HG03342 (cell line): ENCODE measurements around the gene LCOR.

Source experiments
- ATAC-seq: cut with Tn5 transposase; IDR thresholded peaks from one replicate; pipeline ENCODE4 v1.9.1; 2021; ENCODE audit warnings: mild to moderate bottlenecking, moderate library complexity; ENCODE audit not compliant: unreplicated experiment

LCOR gene

DNA sequence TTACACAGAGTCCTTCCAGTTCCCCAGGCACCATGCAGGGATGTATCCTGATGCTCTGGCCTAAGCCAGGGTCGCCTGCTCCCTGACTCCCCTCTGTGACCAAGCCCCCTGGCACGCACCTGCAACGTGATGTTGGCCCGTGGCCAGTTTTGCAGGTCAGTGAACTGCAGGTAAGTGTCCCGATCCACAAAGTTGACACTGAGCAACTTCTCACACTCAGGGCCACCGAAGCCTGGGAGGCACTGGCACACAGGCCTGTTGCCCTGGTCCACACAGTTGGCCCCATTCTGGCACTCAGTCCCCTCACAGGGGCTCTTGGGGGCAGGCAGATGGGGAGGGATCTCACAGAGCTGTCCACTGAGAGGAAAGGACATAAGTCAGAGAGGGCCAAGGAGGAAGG lies 174.3 kb downstream of the LCOR start:
- no peak for ATAC-seq

DNA sequence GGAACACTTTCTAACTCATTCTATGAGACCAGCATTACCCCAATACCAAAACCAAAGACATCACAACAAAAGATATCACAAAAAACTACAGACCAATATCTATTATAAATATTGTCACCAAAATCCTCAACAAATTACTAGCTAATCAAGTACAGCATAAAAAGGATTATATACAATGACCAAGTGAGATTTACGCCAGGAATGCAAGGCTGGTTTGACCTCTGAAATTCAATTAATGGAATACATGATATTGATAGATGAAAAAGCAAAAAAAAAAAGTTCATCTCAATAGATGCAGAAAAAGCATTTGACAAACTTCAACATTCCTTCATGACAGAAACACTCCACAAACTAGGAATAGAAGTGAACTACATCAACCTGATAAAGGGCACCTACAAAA lies 175.3 kb downstream of the LCOR start:
- ATAC-seq: no peak

DNA sequence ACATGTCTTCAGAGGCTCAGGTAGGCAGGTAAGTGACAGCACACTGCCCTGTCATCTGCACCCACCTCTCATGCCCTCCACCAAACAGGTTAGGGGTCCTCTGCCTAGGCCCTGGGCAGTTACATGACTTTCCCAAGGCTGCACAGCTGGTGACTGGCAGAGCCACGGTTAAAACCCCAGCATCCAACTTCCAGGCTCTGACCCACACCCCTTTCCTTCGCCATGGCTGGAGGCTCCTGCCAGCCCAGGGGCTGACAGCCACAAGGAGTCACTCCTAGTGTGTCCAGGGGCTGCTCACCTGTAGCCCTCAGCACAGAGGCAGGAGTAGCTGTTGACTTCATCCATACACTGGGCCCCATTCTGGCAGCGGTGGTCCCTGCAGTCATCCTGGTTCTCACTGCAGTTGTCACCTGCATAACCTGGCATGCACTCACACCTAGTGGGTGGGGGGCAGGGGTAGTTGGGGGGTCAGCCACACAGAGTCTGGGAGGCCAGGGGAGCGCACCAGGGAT lies 178.7 kb downstream of the LCOR start:
- ATAC-seq: no peak

DNA sequence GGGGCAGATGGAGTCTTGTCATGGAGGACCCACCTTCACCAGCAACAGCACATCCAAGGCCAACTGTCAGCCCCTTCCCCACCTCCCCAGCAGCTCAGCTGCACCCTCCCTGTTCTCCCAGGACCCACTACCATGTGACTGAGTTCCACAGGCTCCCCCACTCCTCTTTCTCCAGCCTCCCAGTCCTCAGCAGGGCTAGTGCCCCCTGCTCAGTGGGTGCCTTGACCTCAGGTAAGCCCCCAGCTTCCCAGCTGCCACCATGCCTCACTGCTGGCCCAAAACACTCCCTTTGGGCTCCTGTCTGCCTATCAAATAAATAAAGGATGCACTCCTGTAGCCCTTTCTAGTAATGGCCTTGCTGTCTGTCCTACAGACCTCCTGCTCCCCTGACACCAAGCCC lies 179.3 kb downstream of the LCOR start:
- ATAC-seq: no peak

DNA sequence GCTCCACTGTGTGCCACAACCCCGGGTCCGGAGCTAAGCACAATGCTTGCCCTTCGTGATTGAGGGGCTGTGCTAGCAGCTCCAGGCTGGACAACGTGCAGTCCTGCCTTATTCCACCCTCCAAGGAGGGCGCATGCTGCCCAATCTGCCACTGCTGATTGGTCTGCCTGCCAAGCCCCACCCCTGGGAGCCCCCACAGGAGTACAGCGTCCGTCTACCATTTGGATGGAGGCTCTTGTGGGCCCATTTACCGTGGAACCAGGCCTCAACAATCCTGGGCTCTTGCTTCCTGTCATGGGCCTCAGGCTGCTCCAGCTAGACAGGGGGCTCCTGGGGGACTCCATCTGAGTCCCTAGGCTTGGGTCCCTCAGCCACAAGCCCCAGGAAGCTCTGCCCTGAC lies 180.4 kb downstream of the LCOR start:
- no peak for ATAC-seq

DNA sequence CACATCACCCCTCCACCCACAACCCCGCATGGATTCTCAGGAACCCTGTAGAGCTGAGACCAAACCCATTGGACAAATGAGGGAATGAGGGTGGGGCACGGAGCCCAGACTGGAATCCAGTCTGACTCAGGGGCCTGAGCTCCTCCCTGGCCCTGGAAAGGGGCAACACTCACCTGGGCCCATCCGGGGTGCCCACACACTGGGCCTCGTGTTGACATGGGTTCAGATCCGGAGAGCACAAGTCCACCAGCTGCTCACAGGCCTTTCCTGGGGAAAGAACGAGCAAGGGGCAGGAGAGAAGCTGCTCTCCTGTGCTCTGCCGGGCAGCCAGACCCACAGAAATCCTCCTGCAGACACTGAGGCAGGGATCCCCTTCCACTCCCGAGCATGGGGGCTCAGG lies 181.5 kb downstream of the LCOR start:
- ATAC-seq: no peak

DNA sequence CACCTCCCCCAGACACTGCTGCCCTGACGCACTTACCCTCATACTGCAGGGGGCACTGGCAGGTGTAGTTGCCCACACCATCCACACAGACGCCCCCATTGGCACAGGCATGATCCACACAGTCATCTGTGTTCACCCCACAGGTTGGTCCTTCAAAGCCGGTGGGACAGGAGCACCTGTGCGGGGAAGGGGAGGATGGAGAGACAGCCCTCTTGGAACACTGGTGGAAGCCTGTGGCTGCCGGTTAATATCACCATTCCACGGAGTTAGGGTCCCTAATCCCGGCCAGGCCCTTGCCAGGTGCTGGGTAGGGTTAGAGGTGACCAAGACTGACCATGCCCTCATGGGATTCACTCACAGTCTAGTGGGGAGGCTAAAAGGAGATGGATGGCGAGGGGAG lies 181.9 kb downstream of the LCOR start:
- ATAC-seq: no peak

DNA sequence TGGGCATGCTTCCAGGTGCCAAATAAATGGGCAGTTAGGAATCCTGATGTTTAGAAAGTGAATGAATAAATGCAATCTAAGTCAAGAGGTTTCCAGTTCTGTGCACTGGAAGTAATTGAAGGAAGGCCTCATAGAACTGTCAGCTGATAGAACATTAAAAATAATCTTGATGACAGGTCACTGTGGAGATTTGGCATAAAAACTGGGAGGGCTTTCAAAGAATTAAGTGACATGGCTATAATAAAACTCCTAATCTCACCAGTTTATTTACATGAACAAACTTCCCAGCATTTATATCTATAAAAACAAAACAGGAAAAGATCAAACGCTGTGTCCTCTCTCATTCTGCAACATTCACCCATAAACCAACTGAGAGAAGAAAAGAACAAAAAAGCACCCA lies 183.1 kb downstream of the LCOR start:
- no peak for ATAC-seq

DNA sequence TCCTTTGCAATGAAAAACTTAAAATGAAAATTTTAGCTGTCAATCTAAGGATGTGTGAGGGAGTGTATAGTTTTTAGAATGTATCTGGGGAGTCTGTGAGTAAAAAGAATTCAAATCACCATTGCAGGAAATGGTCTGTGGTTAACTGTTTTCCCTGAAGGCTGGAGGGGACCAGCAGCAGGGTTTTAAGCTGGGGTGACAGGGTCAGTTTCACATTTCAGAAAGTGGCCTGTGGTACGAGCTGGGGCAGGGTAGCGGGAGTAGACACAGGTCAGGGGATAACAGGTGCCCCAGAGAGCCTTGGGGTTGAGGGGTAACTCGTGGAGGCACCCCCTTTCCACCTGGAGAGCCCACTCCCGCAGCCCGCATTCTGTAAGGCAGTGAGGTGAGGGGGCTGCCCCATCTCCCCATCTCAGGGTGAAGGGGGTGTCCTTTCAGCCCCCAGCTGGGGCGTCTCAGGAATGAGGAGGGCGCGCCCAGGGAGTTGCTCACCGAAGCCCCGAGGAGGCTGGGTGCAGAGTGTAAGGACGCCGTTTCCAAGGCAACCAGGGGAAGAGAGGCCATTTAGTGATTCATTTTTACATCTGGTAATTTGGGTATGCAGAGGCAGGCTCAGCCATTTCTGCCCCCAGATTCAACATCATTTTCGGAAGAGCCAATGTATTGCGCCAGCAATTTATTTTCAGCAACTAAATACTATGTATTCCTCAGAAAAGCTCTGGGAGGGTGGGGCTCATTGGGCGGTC lies 184.8 kb downstream of the LCOR start:
- peak; percentile 66 for ATAC-seq

DNA sequence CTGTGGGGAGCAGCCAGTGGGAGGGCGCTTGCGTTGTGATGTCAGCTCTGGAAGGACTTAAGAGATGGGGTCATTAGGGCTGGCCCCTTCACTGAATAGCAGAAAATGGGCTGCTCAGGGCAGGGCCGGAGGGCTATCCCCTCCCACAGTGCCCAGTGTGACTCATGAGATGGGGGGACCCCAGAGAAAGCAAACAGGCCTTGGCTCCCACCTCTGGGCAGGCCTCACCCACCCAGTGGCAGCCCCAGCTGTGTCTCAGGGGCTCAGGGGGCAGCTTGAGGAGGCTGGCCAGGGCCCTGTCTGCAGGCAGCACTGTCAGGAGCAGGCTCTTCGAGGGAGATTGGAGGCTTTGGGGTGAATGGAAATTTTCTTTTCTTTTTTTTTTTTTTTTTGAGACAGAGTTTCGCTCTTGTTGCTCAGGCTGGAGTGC lies 185.4 kb downstream of the LCOR start:
- peak; percentile 3 for ATAC-seq

DNA sequence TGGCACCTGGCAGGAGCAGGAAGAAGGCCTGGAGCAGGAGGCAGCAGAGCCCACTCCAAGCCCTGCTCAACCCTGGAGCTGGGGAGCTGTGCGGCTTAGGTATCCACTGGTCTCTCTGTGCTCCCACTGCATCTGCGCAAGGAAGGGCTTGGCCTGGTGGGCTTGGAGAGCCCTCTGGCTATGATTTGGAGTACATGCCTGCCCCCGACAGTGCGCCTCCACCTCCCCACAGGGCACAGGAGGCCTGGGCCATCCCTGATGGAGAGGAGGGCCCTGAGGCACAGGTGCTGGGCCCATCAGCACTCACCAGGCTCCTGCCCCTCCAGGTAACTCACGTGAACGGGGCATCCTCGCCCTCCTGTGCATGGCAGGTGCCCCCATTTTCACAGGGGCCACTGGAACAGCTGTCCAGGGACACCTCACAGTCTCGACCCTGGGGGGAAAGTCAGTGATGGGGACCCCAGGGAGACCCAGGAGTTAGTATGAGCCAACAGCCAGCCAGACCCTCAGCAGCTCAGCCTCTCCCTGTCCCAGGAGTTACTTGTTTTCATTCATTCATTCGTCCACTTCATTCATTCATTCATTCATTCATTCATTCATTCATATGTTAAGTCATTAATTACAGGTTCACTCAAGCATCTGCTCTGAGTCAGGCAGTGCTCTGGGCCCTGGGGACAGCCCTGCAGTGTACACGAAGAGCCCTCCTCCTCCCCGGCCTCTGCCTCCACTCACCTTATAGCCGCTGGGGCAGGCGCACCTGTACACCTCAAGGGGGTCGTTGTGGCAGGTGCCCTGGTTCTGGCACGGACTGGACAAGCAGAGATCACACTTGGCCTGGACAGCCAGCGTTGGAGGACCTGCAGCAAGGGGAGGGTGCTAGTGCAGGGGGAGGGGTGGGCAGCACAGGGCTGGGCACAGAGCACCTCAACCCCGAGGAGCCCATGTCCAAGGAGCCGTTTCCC lies 186.4 kb downstream of the LCOR start:
- no peak for ATAC-seq

DNA sequence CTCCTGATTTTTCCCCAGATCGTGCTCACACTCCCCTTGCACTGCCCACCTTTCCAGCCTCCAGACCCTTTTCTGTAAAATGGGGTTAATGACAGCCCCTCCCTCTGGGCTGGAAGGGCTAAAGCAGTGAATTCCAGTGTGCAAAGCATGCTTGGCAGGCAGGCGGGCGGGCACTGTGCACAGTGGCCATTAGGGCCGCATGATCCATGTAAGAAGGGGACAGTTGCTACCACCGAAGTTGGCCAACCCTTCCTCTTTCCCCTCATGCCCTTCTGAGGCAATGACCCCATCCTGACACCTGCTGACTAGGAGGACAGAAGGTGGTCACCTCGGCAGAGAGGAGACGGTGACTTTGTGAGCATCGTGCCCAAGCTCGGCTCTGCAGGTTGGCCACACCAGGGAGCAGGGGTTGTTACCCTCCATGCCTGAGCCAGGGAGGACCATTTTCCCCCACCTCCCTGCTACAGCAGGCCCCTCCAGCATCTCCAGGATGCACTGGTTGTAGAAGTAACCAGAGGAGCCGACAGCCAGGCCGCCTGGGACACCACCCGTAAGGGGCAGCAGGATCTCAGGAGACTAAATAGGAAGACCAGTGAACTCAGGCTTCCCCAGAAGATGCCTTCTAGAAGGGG lies 187.2 kb downstream of the LCOR start:
- ATAC-seq: no peak

DNA sequence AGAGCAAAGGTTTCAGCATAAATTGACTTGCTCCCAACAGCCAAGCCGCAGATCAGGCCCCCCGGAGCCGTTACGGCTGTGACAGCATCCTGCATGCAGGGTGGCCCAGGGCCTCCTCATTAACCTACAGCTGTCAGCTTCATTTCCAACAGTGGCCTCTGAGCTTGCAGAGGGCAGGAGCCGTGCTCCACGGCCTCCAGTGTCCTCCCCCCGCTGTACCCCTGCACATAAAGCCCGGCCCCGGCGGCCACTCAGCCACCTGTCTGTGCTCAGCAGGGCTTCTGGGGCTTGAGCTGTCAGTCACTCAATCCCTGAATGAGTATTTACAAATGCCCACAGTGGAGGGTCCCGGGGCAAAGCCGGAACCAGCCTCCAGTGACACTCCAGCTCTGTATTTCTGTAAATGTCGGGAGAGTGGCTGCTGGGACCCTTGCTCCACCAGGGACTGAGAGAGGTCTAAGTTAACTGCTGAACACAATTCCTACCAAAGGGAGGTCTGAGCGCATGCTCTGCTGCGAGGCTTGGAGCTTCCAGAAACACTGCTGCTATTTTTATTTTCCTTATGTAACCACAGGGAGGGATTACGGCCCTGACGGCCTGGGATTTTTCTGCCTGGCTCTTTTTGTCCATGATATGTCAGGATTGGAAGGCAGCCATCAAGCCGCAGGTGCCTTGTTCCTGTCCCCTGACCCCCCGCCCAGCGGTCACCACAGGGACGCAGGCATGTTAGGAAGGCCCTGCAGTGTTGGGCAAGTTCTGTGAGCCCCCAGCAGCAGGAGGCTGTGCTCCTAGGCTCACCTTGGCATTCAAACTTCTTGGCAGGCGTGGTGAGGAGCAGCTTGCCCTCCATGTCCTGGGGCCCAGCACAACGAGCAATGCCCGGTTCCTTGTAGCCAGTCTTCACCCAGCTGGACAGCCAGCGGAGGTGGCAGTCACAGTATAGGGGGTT lies 188.6 kb downstream of the LCOR start:
- no peak for ATAC-seq

DNA sequence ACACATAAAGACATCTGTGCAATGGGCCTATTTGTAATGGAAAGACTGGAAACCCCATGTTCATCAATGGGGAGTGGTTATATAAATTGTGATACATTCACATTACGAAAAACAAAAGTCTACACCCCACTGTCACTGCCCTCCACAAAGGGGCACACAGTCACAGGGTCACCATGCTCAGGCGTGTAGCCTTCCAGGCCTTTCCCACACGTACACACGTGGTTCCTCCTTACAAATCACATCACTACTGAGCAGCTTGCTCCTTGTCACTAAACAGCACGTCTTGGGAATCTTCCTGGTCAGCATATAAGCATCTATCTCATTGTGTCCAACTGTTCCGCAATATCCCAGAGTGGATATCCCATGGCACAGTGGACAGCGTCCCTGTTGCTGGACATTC lies 190.5 kb downstream of the LCOR start:
- ATAC-seq: no peak

DNA sequence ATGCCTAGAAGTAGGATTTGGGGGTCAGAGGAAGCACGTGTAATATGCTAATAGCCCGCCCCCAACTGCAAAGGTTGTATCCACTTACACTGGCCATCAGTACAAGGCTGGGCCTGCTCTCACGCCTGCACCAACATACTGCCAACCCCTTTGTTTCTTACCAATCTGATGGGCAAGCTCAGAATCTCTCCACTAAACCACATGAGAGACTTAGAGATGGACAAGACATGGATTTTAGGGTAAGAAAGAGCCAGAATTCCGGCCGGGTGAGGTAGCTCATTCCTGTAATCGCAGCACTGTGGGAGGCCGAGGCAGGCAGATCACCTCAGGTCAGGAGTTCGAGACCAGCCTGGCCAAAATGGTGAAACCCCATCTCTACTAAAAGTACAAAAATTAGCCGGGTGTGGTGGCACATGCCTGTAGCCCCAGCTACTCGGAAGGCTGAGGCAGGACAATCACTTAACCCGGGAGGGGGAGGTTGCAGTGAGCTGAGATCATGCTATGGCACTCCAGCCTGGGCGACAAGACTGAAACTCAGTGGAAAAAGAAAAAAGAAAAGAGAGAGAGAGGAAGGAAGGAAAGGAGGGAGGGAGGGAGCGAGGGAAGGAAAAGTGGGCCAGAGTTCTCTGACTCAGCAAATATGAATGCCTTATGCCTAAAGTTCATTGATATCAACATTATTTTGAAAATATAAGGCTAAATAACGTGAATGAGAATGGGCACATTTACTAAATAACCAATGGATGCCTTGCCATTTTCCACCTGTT lies 191.5 kb downstream of the LCOR start:
- ATAC-seq: no peak

DNA sequence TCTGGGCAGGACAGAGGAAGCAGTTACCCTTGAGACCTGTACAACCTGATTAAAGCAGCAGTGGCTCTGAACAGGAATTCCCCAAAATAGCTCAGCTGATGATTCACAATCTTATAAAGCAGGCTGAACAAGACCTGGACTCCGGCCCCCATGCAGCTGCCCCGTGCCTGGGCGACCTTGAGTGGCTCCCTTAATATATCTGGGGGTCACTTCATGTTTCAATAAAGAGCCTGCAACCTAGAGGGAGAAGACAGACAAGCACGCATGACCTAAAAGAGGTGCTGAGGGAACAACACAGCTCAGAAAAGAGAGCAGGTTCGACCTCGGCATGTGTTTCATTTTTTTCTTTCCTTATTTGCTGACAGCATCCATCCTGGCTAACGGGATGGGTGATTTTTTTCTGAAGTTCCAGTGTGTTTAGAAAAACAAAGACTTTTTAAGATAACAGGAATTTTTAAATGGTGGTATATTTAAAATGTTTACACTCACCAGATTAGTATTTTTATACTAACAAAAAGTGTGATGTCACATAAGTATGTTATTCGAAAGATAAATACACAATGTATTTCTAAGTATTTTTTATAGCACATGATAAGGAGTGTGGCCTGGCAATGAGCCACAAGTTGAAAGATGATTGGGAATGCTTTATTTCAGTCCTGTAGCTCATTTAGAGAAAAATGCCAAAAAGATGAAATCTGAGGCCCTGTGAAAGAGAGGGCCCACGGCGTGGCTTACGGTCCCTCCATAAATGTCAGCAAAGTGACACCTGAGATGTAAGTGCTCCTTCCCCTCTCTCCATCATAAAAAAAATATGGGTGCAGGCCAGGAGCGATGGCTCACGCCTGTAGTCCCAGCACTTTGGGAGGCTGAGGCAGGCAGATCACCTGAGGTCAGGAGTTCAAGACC lies 192.3 kb downstream of the LCOR start:
- ATAC-seq: no peak

DNA sequence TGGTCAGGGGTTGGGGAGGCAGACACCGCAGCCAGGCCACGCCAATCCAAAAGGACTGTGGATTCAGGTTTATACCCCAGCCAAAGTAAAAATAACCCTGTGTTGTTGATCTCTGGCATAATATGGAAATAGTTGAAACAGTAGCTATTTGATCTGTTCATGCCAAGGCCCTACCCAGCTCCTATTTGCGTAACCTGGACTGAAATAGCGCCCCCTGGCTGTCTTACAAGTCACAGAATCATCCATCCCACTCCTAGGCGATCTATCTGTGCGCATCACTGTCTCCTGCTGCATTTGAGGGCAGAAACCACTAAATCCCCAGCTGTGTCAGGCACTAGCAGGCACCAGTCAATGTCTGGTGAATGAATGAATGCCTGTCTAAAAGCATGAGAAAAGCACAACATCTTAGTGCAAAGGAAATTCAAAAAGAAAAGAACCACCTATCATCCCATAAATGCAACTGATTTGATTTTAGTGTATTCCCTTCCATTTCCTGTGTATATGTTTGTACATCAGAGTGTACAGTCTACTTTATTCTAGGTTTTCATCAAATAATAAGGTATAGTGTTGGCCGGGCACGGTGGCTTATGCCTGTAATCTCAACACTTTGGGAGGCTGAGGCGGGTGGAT lies 193.6 kb downstream of the LCOR start:
- no peak for ATAC-seq
